GM18867 (cell line): ENCODE measurements around the gene MAP4K5.

ENCODE experiments used
- ATAC-seq: cut with Tn5 transposase; IDR thresholded peaks from one replicate; pipeline ENCODE4 v1.9.1; 2021; ENCODE audit warnings: mild to moderate bottlenecking, moderate library complexity; ENCODE audit not compliant: unreplicated experiment

MAP4K5 gene

DNA sequence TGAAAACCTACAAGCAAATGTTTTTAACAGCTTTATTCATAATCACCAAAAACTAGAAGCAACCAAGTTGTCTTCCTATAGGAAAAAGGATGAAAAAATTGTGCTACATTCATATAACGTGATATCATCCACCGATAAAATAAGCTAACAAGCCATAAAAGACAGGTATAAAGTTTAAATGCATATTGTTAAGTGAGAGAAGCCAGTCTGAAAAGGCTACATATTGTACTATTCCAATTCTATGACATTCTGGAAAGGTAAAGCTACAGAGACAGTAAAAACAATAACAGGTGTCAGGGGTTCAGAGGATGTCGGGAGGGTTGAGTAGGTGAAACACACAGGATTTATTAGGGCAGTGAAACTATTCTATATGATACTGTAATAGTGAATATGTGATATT is 158.4 kb downstream of the MAP4K5 start:
- no peak for ATAC-seq

DNA sequence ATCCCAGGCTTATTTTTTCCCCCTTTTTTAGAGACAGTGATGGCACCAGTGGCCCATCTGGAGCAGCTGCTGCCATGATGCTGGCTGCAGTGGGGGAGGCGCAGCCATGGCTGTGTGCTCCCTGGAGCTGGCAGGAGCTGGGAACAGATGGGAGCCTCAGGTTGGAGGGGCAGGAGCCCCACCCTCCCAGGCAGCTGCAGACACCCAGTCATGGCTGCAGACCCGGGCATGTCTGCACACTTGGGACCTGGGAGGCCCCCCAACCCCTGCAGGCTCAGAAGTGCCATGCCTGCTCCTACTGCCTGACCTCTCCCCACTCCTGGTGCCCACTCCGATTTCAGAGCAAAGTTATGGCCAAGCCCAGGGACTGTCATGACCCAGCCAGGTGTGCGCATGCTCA is 160.8 kb downstream of the MAP4K5 start:
- no peak for ATAC-seq
